CD4-positive, alpha-beta T cell treated with Interferon gamma for 1 hour (primary cell): ENCODE measurements around the gene PRRT3.
"Not testable (repeated sequence)": the region's sequence is repeated elsewhere in the genome, so short reads cannot be mapped to it uniquely, and the experiment has no call there.

Experiments
- DNase-seq: peaks from one replicate; pipeline ENCODE4 v3.0.0-alpha.2; 2020

PRRT3 gene

GRCh38 chr3:9917820-9918219, 34.4 kb downstream of the PRRT3 start:
- DNase-seq = no peak

- no peak for DNase-seq
Observed at GRCh38 chr3:9916734-9917680, 35.2 kb downstream of the PRRT3 start, which contains the start of gene IL17RC. TSS of gene IL17RC (plus strand) at chr3:9917098. CDS start at chr3:9917316, 218 bp downstream.

DNA sequence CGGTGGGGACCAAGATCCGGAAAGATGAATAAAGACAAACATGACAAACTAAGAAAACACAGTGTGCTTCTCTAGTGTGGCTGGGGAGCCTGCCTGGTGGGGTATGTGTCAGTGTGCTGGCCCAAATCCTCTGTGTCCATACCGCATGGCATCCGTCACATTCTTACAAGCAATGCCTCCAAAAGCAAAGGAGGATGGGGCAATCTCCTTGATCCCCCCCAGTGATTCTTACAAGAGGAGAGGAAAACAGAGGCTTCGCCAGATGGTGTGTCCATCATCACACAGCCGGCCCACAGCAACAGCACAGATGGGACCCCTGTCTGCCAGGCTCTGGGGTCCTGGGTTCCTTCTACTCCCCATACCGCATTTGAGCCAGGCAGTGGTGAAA, 35.9 kb downstream of the PRRT3 start:
- DNase-seq = no peak

DNA sequence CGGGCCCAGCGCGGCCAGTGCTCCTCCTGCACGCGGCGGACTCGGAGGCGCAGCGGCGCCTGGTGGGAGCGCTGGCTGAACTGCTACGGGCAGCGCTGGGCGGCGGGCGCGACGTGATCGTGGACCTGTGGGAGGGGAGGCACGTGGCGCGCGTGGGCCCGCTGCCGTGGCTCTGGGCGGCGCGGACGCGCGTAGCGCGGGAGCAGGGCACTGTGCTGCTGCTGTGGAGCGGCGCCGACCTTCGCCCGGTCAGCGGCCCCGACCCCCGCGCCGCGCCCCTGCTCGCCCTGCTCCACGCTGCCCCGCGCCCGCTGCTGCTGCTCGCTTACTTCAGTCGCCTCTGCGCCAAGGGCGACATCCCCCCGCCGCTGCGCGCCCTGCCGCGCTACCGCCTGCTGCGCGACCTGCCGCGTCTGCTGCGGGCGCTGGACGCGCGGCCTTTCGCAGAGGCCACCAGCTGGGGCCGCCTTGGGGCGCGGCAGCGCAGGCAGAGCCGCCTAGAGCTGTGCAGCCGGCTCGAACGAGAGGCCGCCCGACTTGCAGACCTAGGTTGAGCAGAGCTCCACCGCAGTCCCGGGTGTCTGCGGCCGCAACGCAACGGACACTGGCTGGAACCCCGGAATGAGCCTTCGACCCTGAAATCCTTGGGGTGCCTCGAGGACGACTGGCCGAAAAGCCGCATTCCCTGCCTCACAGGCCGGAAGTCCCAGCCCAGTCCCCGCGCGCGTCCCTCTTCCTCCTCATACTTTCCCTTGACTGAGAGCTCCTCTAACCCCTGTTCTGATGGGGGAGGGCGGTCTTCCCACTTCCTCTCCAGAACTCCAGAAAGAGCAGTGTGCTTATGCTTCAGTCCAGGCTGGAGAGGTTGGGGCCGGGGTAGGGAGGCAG, 36.7 kb downstream of the PRRT3 start:
- DNase-seq = peak; percentile 20

DNA sequence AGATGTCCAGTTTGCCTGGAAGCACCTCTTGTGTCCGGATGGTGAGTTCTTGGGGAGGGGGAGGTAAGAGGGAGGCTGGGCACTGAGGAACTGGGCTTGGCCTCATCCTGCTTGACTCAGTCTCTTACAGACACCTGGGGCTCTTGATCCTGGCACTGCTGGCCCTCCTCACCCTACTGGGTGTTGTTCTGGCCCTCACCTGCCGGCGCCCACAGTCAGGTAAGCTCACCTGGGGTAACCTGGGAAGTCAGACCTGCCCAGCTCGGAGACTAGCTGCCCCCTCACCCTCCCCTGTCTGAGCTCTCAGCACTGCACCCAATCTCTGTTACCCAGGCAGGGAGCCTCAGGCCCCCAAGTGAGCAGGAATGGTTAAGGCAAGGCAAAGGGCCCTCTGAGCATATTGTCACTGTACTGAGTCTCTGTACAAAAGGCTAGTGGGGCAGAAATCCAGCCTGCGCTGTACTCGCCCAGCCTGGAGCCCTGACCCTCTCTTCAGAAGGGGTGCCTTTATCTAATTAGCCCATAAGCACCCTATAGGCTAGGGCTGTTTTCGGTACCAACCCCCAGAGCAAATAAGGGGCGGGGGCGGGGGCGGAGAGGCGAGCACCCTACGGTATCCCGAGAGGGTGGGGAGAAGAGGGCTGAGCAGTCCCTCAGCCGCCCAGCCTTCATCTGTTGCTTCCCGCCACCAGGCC, 37.5 kb downstream of the PRRT3 start:
- DNase-seq = no peak

- no peak for DNase-seq
Observed at GRCh38 chr3:9914011-9914410, 38.2 kb downstream of the PRRT3 start.

GRCh38 chr3:9913601-9914000, 38.6 kb downstream of the PRRT3 start:
- DNase-seq = no peak

DNA sequence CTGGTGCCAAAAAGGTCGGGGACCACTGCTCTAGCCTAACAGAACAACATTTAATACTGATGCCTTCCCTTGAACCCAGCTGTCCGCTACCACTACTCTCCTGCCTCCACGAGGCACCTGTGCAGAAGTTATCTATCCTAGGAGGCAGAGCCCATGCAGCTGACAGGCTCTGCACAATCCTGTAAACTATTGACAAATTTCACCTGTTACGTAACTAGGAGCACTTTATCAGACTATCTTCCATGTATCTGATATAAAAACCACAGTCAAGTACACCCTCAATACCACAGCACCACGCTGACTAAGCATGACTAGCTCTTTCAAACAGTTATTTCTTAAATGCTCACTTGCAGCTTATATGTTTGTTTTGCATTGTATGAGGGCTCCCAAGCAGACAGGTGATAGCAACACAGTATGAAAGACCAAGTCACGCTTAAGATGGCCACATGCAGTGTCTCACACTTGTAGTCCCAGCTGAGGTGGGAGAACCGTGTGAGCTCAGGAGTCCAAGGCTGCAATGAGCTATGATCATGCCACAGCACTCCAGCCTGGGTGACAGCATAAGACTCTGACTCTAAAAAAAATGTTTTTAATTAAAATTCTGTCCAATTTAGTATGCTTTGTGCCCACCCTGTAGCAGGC, 39.8 kb downstream of the PRRT3 start:
- DNase-seq = no peak

DNA sequence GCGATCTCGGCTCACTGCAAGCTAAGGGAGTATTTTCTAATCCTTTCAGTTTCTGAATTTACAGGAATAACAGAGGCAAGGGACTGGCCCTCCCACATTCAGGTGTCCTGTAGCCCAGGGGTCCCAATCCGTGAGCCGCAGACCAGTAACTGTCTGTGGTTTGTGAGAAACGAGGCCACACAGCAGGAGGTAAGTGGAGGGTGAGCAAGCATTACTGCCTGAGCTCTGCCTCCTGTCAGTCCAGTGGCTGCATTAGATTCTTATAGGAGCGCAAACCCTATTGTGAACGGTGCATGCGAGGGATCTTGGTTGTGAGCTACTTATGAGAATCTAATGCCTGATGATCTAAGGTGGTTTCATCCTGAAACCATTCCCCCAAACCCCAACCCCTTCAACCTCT, 40.3 kb downstream of the PRRT3 start:
- DNase-seq = no peak

- DNase-seq = no peak
Observed at GRCh38 chr3:9909221-9910013, 42.8 kb downstream of the PRRT3 start.

GRCh38 chr3:9908286-9908685, 43.9 kb downstream of the PRRT3 start:
- DNase-seq = no peak

- no peak for DNase-seq
Observed at GRCh38 chr3:9906480-9906879, 45.7 kb downstream of the PRRT3 start.

GRCh38 chr3:9903904-9904303, 48.3 kb downstream of the PRRT3 start:
- no peak for DNase-seq

- no peak for DNase-seq
Observed at GRCh38 chr3:9903238-9903624, 49.0 kb downstream of the PRRT3 start.

- no peak for DNase-seq
Observed at GRCh38 chr3:9902372-9903237, 49.6 kb downstream of the PRRT3 start, which contains the start of gene IL17RE. TSS of gene IL17RE (plus strand) at chr3:9902848. CDS start at chr3:9902933, 85 bp downstream.

- no peak for DNase-seq
Observed at GRCh38 chr3:9901967-9902366, 50.2 kb downstream of the PRRT3 start.

DNA sequence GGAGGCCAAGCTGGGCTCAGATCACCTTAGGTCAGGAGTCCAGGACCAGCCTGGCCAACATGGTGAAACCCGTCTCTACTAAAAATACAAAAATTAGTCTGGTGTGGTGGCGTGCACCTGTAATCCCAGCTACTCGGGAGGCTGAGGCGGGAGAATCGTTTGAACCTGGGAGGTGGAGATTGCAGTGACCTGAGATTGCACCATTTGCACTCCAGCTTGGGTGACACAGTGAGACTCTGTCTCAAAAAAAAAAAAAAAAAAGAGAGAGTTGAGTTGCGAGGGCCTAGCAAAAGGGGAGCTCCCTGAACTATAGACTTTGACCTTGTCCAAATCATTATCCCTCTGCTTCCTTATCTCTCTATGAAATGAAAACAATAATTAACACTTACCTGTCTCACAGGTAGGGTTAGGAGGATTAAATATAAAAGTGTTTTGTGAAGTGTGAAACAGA, 51.2 kb downstream of the PRRT3 start:
- DNase-seq = not testable (repeated sequence)

DNA sequence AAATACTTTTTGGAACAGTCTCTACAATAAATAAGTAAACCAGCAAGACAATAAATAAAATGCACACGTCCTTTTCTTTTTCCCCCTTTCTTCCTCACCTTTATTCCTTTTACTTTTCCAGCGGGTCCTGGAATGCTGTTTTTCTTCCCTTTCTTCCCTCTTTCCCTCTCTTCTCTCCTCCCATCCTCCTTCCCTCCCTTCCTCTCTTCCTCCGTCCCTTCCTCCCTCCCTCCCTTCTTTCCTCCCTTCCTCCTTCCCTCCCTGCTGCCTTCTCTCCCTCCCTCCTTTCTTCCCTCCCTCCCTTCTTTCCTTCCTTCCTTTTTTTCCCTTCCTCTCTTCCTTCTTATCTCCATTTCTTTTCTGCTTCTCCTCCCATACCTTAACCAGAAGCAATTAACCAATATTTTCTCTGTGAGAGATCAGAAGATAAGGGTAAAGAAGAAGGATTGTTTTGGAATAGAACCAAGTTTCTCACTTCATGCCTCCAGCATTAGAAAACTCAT, 52.9 kb downstream of the PRRT3 start:
- no peak for DNase-seq

DNA sequence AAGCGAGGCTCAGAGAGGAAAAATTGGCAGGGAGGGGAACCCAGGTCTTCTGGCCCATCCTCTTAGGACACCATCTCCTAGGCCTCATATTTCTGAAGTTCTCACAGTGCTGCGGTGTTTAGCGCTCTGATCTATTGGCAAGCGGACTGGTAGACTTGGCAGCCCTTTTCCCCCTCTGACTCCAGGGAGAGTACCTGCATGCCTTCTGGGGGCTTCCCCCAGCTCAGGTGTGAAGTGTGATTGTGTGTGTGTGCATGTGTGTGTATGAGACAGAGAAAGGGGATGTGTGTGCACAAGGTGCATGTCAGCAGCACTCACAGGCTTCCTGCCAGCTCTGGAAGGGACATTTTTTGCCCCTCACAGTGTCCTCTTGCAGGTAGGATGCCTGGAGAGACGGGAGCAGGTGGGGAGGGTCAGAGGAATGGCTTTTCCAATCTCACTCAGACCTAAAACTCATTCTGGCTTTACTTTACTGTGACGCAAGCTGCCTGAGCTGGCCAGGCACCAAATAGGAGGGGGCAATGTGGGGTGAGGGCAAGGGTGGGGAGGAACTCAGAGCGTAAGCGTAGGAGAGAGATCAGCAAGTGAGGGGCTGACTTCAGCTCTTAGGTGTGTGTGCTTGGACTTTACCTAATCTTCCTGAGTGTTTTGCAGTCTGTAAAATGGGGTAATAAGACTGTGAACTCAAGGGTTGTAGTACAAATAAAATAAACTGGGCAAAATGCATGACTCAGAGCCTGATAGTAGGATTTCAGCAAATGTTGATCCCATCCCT, 53.6 kb downstream of the PRRT3 start:
- no peak for DNase-seq
